ENCODE results near the gene KIR3DL3.
A peak's percentile ranks its signal among the peaks of the same experiment; 100 is the strongest.
"Not testable (repeated sequence)": the region's sequence is repeated elsewhere in the genome, so short reads cannot be mapped to it uniquely, and the experiment has no call there.

The KIR3DL3 gene

DNA sequence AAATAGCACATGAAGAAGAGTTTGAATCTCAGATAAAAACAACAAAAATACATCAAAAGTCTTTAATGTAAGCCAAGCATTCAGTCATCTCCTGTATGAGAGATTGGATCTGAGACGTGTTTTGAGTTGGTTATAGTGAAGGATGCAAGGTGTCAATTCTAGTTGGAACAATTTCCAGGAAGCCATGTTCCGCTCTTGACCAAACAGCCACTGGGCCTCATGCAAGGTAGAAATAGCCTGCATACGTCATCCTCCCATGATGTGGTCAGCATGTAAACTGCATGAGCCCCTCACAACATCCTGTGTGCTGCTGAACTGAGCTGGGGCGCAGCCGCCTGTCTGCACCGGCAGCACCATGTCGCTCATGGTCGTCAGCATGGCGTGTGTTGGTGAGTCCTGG is at the start of gene KIR3DL3:
TSS of gene KIR3DL3 (plus strand) at position 301 of the 400 bp plus-strand sequence. CDS start at position 356, 55 bp downstream.
- DNase-seq (ENCODE audit: low read depth): no peak

GRCh38 chr19:54676210-54676834 is 47.9 kb upstream of the KIR3DL3 start:
- peak; percentile 19 for DNase-seq (ENCODE audit: low read depth)

DNA sequence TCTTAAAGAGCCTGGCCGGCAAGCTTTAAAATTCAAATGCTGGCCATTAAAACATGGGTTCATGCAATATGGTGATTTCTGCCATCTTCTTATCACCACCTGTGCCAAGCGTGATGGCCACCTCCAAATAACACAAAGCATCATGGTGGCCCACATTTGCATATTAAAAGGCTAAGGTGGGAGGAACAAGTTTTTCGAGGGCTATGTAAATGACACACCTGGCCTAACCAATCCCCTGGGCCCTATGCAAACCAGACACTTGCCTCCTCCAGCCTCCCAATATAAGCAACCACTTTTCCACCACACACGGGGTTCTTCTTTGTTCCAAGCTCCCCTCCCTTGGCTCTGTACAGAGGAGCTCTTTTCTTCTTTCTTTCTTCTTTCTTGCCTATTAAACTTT is 47.0 kb upstream of the KIR3DL3 start:
- no peak for DNase-seq (ENCODE audit: low read depth)

DNA sequence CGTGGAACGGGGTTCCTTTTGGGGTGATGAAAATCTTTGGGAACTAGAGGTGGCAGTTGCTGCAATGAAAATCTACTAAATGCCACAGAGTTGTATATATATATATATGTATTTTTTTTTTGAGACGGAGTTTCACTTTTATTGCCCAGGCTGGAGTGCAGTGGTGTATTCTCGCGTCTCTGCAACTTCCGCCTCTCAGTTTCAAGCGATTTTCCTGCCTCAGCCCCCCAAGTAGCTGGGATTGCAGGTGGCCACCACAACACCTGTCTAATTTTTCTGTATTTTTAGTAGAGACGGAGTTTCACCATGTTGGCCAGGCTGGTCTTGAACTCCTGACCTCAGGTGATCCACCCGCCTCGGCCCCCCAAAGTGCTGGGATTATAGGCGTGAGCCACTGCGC is 42.6 kb upstream of the KIR3DL3 start:
- DNase-seq (ENCODE audit: low read depth): not testable (repeated sequence)

- no peak for DNase-seq (ENCODE audit: low read depth)
Measured at GRCh38 chr19:54682306-54682856, 41.9 kb upstream of the KIR3DL3 start.

DNA sequence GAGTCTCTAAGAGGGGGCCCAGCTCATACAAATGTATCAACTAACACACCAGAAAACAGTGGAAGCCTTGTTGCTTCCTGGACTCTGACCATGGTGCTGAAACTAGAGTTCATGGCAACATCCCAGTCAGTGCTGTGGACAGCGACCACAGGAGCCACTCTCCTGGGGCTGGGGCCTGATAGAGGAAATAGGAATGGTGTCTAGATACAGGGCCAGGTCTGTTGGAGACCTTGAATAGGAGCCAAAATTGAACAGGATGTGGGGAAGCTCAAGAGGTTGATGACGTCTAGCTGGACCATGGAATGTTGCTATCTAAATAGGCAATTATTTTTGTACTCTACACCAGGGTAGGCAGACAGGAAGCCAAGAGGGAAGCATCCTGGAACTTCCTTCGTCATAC is 39.7 kb upstream of the KIR3DL3 start:
- peak; percentile 9 for DNase-seq (ENCODE audit: low read depth)

DNA sequence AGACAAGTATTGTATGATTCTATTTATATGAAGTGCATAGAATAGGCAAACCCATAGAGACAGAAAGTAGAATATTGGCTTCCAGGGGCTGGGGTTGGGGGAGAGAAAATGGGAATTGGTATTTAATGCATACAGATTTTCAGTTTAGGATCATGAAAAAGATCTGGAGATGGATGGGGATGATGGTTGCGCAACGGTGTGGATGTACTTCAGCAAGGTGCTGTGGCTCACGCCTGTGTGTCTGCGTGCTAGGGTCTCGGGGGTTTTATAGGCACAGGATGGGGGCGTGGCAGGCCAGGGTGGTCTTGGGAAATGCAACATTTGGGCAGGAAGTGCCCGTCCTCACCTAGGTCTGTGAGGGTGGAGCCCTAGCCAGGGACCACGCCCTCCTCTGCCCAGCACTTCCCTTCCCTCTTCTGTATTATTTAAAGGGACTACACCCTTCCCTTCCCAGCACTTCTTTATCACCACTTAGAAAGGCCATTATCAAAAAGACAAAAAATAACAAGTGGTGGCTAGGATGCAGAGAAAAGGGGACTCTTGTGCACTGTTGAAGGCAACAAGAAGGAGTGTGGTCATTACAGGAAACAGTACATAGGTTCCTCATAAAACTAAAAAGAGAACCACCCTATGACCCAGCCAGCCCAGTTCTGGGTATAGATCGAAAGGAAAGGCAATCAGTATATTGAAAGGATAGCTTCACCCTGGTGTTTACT is 32.5 kb upstream of the KIR3DL3 start:
- DNase-seq (ENCODE audit: low read depth): no peak

DNA sequence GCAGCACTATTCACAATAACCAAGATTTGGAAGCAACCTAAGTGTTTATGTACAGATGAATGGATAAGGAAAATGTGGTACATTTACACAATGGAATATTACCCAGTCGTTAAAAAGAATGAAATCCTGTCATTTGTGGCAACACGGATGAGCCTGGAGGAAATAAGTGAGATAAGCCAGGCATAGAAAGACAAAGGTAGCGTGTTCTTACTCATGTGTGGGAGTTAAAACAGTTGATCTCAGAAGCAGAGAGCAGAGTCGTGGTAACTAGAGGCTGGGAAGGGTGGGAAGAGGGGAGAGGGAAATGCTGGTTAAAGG is 32.0 kb upstream of the KIR3DL3 start:
- no peak for DNase-seq (ENCODE audit: low read depth)

- no peak for DNase-seq (ENCODE audit: low read depth)
Measured at GRCh38 chr19:54694648-54695047, 29.6 kb upstream of the KIR3DL3 start.

DNA sequence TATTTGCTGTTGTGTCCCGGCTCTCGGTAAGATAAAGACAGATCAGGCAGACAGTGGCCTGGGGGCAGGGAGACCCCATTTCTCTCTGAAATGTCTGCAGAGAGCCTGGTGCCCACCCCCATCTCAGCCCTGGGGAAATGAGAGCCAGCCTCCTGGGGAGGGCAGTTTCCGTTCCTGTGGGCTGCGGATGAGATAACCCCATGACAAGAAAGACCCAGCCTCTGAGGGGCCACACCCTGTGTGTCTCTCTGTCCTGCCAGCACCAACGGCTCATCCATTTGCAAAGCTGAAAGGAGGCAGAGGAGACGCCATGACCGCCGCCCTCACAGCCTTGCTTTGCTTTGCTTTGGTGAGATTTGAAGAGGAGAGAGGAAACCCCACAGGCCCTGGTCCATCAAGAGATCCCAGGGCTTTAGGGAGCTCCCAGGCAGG is 28.1 kb upstream of the KIR3DL3 start:
- no peak for DNase-seq (ENCODE audit: low read depth)

GRCh38 chr19:54696766-54697165 is 27.5 kb upstream of the KIR3DL3 start:
- no peak for DNase-seq (ENCODE audit: low read depth)

GRCh38 chr19:54697716-54698115 is 26.5 kb upstream of the KIR3DL3 start:
- DNase-seq (ENCODE audit: low read depth): not testable (repeated sequence)

DNA sequence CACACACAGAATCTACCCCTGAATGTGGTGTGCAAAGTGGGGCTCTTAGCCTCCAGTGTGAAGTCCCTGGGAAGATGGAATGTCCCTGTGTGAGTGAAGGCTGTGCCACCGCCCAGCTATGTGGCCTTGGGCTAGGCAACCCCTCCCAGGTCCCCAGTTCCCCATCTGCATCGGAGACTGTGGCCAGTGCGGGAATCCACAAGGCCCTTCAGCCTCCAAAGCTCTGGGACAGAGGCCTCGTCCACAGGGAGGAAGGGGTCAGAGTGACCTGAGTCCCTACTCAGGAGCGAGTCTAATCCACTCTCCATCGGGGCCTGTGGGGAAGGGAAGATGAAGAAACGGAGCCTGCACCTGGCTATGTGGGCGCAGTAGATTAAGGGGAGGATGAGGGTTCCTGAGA is 19.3 kb upstream of the KIR3DL3 start:
- no peak for DNase-seq (ENCODE audit: low read depth)

DNA sequence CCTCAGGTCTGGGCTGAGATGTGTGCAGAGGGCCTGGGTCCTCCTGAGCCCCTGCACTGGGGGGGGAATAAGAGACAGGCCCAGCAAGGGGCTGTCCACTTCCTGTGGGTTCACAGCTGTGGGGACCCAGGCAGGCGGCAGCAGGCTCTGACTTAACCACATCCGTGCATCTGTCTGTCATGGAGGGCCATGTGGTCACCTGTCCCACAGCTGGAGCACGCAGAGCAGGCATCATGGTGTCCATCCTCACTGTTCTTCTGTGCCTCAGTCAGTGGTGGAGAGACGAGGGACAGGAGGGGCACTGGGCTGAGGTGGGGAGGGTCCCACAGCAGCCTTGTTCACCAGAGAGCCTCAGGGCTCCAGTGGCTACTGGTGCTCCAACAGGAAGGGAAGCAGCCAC is 16.3 kb upstream of the KIR3DL3 start:
- DNase-seq (ENCODE audit: low read depth): no peak

DNA sequence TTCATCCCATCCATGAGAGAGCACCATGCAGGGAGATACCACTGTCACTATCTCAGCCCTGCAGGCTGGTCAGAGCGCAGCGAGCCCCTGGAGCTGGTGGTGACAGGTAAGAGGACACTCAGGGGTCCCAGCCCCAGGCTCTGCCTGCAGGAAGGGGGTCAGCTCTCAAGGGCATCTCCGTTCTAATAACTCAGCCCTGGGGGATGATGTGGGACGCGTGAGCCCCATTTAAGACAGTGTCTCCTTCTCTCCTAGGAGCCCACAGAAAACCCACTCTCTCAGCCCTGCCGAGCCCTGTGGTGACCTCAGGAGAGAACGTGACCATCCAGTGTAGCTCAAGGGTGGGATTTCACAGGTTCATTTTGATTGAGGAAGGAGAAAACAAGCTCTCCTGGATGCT is 15.5 kb upstream of the KIR3DL3 start:
- DNase-seq (ENCODE audit: low read depth): no peak

DNA sequence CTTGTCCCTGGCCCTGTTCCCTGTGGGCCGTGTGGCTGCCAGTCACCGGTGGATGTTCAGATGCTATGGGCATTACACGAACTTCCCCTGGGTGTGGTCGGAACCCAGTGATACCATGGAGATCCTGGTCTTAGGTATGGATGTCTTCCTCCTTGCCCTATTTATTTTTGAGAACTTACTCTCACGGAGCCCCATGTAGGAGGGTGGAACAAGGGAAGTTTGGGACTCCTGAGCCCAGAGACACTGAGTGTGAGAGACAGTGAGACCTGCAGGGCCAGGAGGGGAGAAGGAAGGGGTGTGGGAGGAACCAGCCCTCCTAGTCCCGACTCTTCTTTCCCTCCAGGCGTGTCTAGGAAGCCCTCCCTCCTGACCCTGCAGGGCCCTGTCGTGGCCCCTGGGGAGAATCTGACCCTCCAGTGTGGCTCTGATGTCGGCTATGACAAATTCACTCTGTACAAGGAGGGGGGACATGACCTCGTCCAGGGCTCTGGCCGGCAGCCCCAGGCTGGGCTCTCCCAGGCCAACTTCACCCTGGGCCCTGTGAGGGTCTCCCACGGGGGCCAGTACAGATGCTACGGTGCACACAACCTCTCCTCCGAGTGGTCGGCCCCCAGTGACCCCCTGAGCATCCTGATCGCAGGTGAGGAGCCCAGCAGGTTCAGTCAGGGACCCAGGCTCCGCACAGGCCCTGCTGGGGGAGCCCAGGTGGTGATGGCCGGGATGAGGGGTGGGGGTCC is 14.9 kb upstream of the KIR3DL3 start:
- DNase-seq (ENCODE audit: low read depth): no peak

DNA sequence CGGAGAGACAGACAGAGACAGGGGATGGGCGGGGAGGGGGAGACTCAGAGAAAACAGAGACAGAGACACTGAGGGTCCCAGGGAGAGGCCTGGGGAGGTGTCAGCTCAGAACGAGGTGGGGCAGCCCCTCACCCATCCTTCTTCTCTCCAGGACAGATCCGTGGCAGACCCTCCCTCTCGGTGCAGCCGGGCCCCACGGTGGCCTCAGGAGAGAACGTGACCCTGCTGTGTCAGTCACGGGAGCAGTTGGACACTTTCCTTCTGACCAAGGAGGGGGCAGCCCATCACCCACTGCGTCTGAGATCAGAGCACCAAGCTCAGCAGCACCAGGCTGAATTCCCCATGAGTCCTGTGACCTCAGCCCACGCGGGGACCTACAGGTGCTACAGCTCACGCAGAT is 14.3 kb upstream of the KIR3DL3 start:
- DNase-seq (ENCODE audit: low read depth): not testable (repeated sequence)

DNA sequence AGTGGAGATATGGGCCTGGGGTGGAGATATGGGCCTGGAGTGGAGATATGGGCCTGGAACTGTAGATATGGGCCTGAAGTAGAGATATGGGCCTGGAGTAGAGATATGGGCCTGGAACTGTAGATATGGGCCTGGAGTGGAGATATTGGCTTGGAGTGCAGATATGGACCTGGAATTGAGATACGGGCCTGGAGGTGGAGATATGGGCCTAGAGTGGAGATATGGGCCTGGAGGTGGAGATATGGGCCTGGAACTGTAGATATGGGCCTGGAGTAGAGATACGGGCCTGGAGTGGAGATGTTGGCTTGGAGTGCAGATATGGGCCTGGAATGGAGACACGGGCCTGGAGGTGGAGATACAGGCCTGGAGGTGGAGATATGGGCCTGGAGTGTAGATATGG is 402 bp downstream of the KIR3DL3 start:
- no peak for DNase-seq (ENCODE audit: low read depth)

GRCh38 chr19:54725321-54725720 is 1.1 kb downstream of the KIR3DL3 start:
- no peak for DNase-seq (ENCODE audit: low read depth)

GRCh38 chr19:54727562-54727961 is 3.3 kb downstream of the KIR3DL3 start:
- no peak for DNase-seq (ENCODE audit: low read depth)

GRCh38 chr19:54728167-54728566 is 3.9 kb downstream of the KIR3DL3 start:
- no peak for DNase-seq (ENCODE audit: low read depth)

DNA sequence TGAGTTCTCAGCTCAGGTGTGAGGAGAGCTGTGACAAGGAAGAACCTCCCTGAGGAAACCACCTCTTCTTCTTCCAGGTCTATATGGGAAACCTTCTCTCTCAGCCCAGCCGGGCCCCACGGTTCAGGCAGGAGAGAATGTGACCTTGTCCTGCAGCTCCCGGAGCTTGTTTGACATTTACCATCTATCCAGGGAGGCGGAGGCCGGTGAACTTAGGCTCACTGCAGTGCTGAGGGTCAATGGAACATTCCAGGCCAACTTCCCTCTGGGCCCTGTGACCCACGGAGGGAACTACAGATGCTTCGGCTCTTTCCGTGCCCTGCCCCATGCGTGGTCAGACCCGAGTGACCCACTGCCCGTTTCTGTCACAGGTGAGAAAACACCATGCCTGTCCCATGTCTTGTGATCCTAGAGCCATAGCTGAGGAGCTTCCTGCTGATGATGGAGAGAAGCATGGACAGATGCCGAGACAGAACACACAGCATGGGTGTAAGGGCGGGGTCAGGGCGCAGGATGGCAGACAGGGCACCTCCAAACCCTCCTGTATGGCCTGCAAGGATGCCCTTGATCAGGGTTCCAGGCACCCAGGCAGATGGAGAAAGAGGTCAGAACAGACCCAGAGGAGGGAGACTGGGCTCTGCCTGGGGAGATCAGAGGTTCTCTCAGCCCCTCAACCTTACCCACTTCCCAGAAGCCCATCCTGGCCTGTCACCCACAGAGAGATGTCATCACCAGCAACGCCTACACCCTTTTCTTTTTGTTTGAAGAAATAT is 5.4 kb downstream of the KIR3DL3 start:
- DNase-seq (ENCODE audit: low read depth): no peak
